SK-N-SH treated with all-trans-retinoic acid at 6 μM for 48 hours (cell line): ENCODE data around the gene TTC39B.

Experiments
- ZFP30 ChIP-seq: fragments of 450-650 bp; formaldehyde crosslinking; IDR thresholded peaks from 2 replicates; pipeline ENCODE4 v1.5.0; 2022; ENCODE audit warnings: mild to moderate bottlenecking, moderate library complexity
- ZNF70 ChIP-seq: fragments of 450-650 bp; formaldehyde crosslinking; IDR thresholded peaks from 2 replicates; pipeline ENCODE4 v1.5.0; 2020; ENCODE audit warnings: mild to moderate bottlenecking, moderate library complexity

GRCh38 chr9:15354713-15355112 lies 47.7 kb upstream of the TTC39B start:
- TF ChIP-seq ZNF70 (CRISPR knock-in tag): no peak
- no peak for TF ChIP-seq ZFP30 (CRISPR knock-in tag)
